Measurements from ENCODE around the gene KHDC4. TPM values are rescaled to one million over a fixed set of nuclear protein-coding genes. Genes with fewer than 3 reads are reported as not detected.

KHDC4 gene
- total and polyA plus RNA-seq, 2 of the 13 experiments (the other 11 are each of a cell fraction or from before 2014, with no cell fraction given), result 33.5 to 92.0 TPM

- no peak for TF ChIP-seq ZNF709 (CRISPR knock-in tag; IDR thresholded peaks at IDR 0.05)
- peak; percentile 75; the same call in 1 of the 2 replicates for TF ChIP-seq GABPB1 (CRISPR knock-in tag; IDR thresholded peaks at IDR 0.05)
- TF ChIP-seq HINFP (CRISPR knock-in tag; IDR thresholded peaks at IDR 0.05; ENCODE audit: low read depth), result no peak
- TF ChIP-seq RNF2 (conservative IDR thresholded peaks at IDR 0.05; ENCODE audit: low read depth), result no peak
- TF ChIP-seq ETV6 (CRISPR knock-in tag; conservative IDR thresholded peaks at IDR 0.05), result no peak
- TF ChIP-seq ZBTB1 (CRISPR knock-in tag; IDR thresholded peaks at IDR 0.05; ENCODE audit: borderline replicate concordance), result no peak
- peak; percentile 55 for TF ChIP-seq AGO2 (optimal IDR thresholded peaks at IDR 0.05; ENCODE audit: low read depth, low read length)
- TF ChIP-seq, protein P1, sequence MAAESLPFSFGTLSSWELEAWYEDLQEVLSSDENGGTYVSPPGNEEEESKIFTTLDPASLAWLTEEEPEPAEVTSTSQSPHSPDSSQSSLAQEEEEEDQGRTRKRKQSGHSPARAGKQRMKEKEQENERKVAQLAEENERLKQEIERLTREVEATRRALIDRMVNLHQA (CRISPR knock-in tag; IDR thresholded peaks at IDR 0.05), result no peak
- no peak for TF ChIP-seq TCF7L2 (IDR thresholded peaks at IDR 0.05; ENCODE audit: low read depth, low read length)
- TF ChIP-seq, protein P2, sequence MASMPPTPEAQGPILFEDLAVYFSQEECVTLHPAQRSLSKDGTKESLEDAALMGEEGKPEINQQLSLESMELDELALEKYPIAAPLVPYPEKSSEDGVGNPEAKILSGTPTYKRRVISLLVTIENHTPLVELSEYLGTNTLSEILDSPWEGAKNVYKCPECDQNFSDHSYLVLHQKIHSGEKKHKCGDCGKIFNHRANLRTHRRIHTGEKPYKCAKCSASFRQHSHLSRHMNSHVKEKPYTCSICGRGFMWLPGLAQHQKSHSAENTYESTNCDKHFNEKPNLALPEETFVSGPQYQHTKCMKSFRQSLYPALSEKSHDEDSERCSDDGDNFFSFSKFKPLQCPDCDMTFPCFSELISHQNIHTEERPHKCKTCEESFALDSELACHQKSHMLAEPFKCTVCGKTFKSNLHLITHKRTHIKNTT (CRISPR knock-in tag; IDR thresholded peaks at IDR 0.05), result no peak
- TF ChIP-seq SMC3 (IDR thresholded peaks at IDR 0.05; ENCODE audit: low read length), result no peak
- TF ChIP-seq NR2F6 (IDR thresholded peaks at IDR 0.05), result no peak
- peak; percentile 28; the same call in 1 of the 2 replicates for TF ChIP-seq NR2F6 (CRISPR knock-in tag; IDR thresholded peaks at IDR 0.05)
- TF ChIP-seq ZFP36 (IDR thresholded peaks at IDR 0.05; ENCODE audit: borderline replicate concordance, low read depth, low read length, partially characterized antibody), result no peak
- no peak for TF ChIP-seq FLYWCH1 (CRISPR knock-in tag; IDR thresholded peaks at IDR 0.05)
- TF ChIP-seq ZNF777 (CRISPR knock-in tag; IDR thresholded peaks at IDR 0.05), result peak; percentile 25; the same call in 1 of the 2 replicates
- TF ChIP-seq, protein P3, sequence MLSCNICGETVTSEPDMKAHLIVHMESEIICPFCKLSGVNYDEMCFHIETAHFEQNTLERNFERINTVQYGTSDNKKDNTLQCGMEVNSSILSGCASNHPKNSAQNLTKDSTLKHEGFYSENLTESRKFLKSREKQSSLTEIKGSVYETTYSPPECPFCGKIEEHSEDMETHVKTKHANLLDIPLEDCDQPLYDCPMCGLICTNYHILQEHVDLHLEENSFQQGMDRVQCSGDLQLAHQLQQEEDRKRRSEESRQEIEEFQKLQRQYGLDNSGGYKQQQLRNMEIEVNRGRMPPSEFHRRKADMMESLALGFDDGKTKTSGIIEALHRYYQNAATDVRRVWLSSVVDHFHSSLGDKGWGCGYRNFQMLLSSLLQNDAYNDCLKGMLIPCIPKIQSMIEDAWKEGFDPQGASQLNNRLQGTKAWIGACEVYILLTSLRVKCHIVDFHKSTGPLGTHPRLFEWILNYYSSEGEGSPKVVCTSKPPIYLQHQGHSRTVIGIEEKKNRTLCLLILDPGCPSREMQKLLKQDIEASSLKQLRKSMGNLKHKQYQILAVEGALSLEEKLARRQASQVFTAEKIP (CRISPR knock-in tag; IDR thresholded peaks at IDR 0.05; ENCODE audit: borderline replicate concordance), result no peak
- TF ChIP-seq, protein P4, sequence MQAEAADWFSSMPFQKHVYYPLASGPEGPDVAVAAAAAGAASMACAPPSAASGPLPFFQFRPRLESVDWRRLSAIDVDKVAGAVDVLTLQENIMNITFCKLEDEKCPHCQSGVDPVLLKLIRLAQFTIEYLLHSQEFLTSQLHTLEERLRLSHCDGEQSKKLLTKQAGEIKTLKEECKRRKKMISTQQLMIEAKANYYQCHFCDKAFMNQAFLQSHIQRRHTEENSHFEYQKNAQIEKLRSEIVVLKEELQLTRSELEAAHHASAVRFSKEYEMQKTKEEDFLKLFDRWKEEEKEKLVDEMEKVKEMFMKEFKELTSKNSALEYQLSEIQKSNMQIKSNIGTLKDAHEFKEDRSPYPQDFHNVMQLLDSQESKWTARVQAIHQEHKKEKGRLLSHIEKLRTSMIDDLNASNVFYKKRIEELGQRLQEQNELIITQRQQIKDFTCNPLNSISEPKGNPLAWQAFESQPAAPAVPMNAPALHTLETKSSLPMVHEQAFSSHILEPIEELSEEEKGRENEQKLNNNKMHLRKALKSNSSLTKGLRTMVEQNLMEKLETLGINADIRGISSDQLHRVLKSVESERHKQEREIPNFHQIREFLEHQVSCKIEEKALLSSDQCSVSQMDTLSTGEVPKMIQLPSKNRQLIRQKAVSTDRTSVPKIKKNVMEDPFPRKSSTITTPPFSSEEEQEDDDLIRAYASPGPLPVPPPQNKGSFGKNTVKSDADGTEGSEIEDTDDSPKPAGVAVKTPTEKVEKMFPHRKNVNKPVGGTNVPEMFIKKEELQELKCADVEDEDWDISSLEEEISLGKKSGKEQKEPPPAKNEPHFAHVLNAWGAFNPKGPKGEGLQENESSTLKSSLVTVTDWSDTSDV (CRISPR knock-in tag; IDR thresholded peaks at IDR 0.05), result no peak
- TF ChIP-seq, protein P5, sequence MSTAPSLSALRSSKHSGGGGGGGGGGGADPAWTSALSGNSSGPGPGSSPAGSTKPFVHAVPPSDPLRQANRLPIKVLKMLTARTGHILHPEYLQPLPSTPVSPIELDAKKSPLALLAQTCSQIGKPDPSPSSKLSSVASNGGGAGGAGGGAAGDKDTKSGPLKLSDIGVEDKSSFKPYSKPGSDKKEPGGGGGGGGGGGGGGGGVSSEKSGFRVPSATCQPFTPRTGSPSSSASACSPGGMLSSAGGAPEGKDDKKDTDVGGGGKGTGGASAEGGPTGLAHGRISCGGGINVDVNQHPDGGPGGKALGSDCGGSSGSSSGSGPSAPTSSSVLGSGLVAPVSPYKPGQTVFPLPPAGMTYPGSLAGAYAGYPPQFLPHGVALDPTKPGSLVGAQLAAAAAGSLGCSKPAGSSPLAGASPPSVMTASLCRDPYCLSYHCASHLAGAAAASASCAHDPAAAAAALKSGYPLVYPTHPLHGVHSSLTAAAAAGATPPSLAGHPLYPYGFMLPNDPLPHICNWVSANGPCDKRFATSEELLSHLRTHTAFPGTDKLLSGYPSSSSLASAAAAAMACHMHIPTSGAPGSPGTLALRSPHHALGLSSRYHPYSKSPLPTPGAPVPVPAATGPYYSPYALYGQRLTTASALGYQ (CRISPR knock-in tag; IDR thresholded peaks at IDR 0.05), result no peak
- no peak for TF ChIP-seq NFE2 (CRISPR knock-in tag; IDR thresholded peaks at IDR 0.05)
- no peak for TF ChIP-seq MAFK (conservative IDR thresholded peaks at IDR 0.05 in 1 of 2, IDR thresholded peaks at IDR 0.05 in 1 of 2; ENCODE audit: low read length in 2 of 2)
- TF ChIP-seq ZNF10 (CRISPR knock-in tag; IDR thresholded peaks at IDR 0.05; ENCODE audit: borderline replicate concordance, low read depth), result no peak
Measured at GRCh38 chr1:155978325-155978972, 44.2 kb upstream of the KHDC4 start, which contains the start of gene ARHGEF2 (continued).
